ENCODE measurements around the gene GSG1. TPM values are rescaled to one million over a fixed set of nuclear protein-coding genes. Genes with fewer than 3 reads are reported as not detected.

GSG1 gene
- total RNA-seq, 1 donor from 2014 or later, result not detected

GRCh38 chr12:13133886-13134285 lies 30.4 kb upstream of the GSG1 start:
- H3K4me1 Mint-ChIP-seq (ENCODE audit: low read depth), result no peaks in the 10 kb centered on the region
- no peak for DNase-seq (ENCODE audit: low spot score)
- peaks cover 16% of the 10 kb centered on the region for H3K27me3 Mint-ChIP-seq (ENCODE audit: insufficient read depth)
- no peaks in the 10 kb centered on the region for H3K36me3 Mint-ChIP-seq (ENCODE audit: low read depth)
- no peak overlapping the region for H3K27ac Mint-ChIP-seq
- H3K9me3 Mint-ChIP-seq, result no peaks in the 10 kb centered on the region
- intact Hi-C loops (cut with micrococcal nuclease), result no loop called here
- no peak overlapping the region for H3K4me3 Mint-ChIP-seq

- Mint-ChIP-seq H3K27me3 (ENCODE audit: insufficient read depth) (peaks cover 16% of the 10 kb centered on the region), H3K4me3 (no peak overlapping the region), H3K4me1 (ENCODE audit: low read depth) (no peaks in the 10 kb centered on the region), H3K9me3 (no peaks in the 10 kb centered on the region), H3K27ac (no peak overlapping the region), H3K36me3 (ENCODE audit: low read depth) (no peaks in the 10 kb centered on the region)
- DNase-seq (ENCODE audit: low spot score), result no peak
- intact Hi-C loops (cut with micrococcal nuclease), result no loop called here
These were observed 27.5 kb upstream of the GSG1 start for GRCh38 chr12:13130981-13131380.

- H3K4me1 Mint-ChIP-seq (ENCODE audit: low read depth), result no peaks in the 10 kb centered on the region
- H3K9me3 Mint-ChIP-seq, result no peaks in the 10 kb centered on the region
- no peak overlapping the region for H3K27ac Mint-ChIP-seq
- H3K4me3 Mint-ChIP-seq, result no peak overlapping the region
- DNase-seq (ENCODE audit: low spot score), result no peak
- intact Hi-C loops (cut with micrococcal nuclease), result no loop called here
- no peaks in the 10 kb centered on the region for H3K36me3 Mint-ChIP-seq (ENCODE audit: low read depth)
- H3K27me3 Mint-ChIP-seq (ENCODE audit: insufficient read depth), result peaks cover 17% of the 10 kb centered on the region
These were observed 25.0 kb upstream of the GSG1 start for GRCh38 chr12:13128291-13128965.

- Mint-ChIP-seq H3K4me3 (no peak overlapping the region), H3K36me3 (ENCODE audit: low read depth) (no peaks in the 10 kb centered on the region), H3K4me1 (ENCODE audit: low read depth) (no peaks in the 10 kb centered on the region), H3K9me3 (no peaks in the 10 kb centered on the region), H3K27ac (no peak overlapping the region), H3K27me3 (ENCODE audit: insufficient read depth) (peaks cover 14% of the 10 kb centered on the region)
- intact Hi-C loops (cut with micrococcal nuclease), result no loop called here
- DNase-seq (ENCODE audit: low spot score), result no peak
These were observed 24.0 kb upstream of the GSG1 start for GRCh38 chr12:13127444-13127843.

- Mint-ChIP-seq H3K9me3 (no peaks in the 10 kb centered on the region), H3K27me3 (ENCODE audit: insufficient read depth) (peaks cover 12% of the 10 kb centered on the region), H3K27ac (no peak overlapping the region), H3K4me1 (ENCODE audit: low read depth) (no peaks in the 10 kb centered on the region), H3K36me3 (ENCODE audit: low read depth) (no peaks in the 10 kb centered on the region), H3K4me3 (no peak overlapping the region)
- no peak for DNase-seq (ENCODE audit: low spot score)
- intact Hi-C loops (cut with micrococcal nuclease), result no loop called here
These were observed 23.0 kb upstream of the GSG1 start for GRCh38 chr12:13126494-13126893.

- intact Hi-C loops (cut with micrococcal nuclease), result no loop called here
These were observed 22.5 kb upstream of the GSG1 start for GRCh38 chr12:13125996-13126395.

GRCh38 chr12:13124656-13125505 lies 21.4 kb upstream of the GSG1 start:
- intact Hi-C loops (cut with micrococcal nuclease), result no loop called here
- Mint-ChIP-seq H3K27ac (no peak overlapping the region), H3K4me3 (no peak overlapping the region), H3K27me3 (ENCODE audit: insufficient read depth) (peaks cover 8% of the 10 kb centered on the region), H3K9me3 (no peaks in the 10 kb centered on the region), H3K4me1 (ENCODE audit: low read depth) (no peaks in the 10 kb centered on the region), H3K36me3 (ENCODE audit: low read depth) (no peaks in the 10 kb centered on the region)
- no peak for DNase-seq (ENCODE audit: low spot score)

More at GRCh38 chr12:13125996-13126395, 22.5 kb upstream of the GSG1 start:
- H3K27me3 Mint-ChIP-seq (ENCODE audit: insufficient read depth), result peaks cover 10% of the 10 kb centered on the region
- H3K4me1 Mint-ChIP-seq (ENCODE audit: low read depth), result no peaks in the 10 kb centered on the region
- H3K4me3 Mint-ChIP-seq, result no peak overlapping the region
- H3K9me3 Mint-ChIP-seq, result no peaks in the 10 kb centered on the region
- DNase-seq (ENCODE audit: low spot score), result no peak
- H3K27ac Mint-ChIP-seq, result no peak overlapping the region
- H3K36me3 Mint-ChIP-seq (ENCODE audit: low read depth), result no peaks in the 10 kb centered on the region

- Mint-ChIP-seq H3K4me3 (no peak overlapping the region), H3K27ac (no peak overlapping the region), H3K27me3 (ENCODE audit: insufficient read depth) (peaks cover 7% of the 10 kb centered on the region), H3K36me3 (ENCODE audit: low read depth) (no peaks in the 10 kb centered on the region), H3K4me1 (ENCODE audit: low read depth) (no peaks in the 10 kb centered on the region), H3K9me3 (no peaks in the 10 kb centered on the region)
- intact Hi-C loops (cut with micrococcal nuclease), result no loop called here
- DNase-seq (ENCODE audit: low spot score), result no peak
These were observed 18.1 kb upstream of the GSG1 start for GRCh38 chr12:13121568-13121967.

GRCh38 chr12:13120413-13120812 lies 16.9 kb upstream of the GSG1 start:
- intact Hi-C loops (cut with micrococcal nuclease), result no loop called here

GRCh38 chr12:13119826-13120225 lies 16.4 kb upstream of the GSG1 start:
- Mint-ChIP-seq H3K9me3 (no peaks in the 10 kb centered on the region), H3K4me3 (no peak overlapping the region), H3K27ac (no peak overlapping the region), H3K36me3 (ENCODE audit: low read depth) (no peaks in the 10 kb centered on the region), H3K4me1 (ENCODE audit: low read depth) (no peaks in the 10 kb centered on the region), H3K27me3 (ENCODE audit: insufficient read depth) (peaks cover 14% of the 10 kb centered on the region)
- intact Hi-C loops (cut with micrococcal nuclease), result no loop called here
- no peak for DNase-seq (ENCODE audit: low spot score)

More at GRCh38 chr12:13120413-13120812, 16.9 kb upstream of the GSG1 start:
- no peak overlapping the region for H3K27ac Mint-ChIP-seq
- no peaks in the 10 kb centered on the region for H3K4me1 Mint-ChIP-seq (ENCODE audit: low read depth)
- H3K4me3 Mint-ChIP-seq, result no peak overlapping the region
- no peak for DNase-seq (ENCODE audit: low spot score)
- H3K9me3 Mint-ChIP-seq, result no peaks in the 10 kb centered on the region
- H3K36me3 Mint-ChIP-seq (ENCODE audit: low read depth), result no peaks in the 10 kb centered on the region
- peaks cover 16% of the 10 kb centered on the region for H3K27me3 Mint-ChIP-seq (ENCODE audit: insufficient read depth)

- H3K4me3 Mint-ChIP-seq, result no peak overlapping the region
- H3K27me3 Mint-ChIP-seq (ENCODE audit: insufficient read depth), result peaks cover 19% of the 10 kb centered on the region
- H3K36me3 Mint-ChIP-seq (ENCODE audit: low read depth), result no peaks in the 10 kb centered on the region
- intact Hi-C loops (cut with micrococcal nuclease), result no loop called here
- H3K9me3 Mint-ChIP-seq, result no peaks in the 10 kb centered on the region
- H3K27ac Mint-ChIP-seq, result no peak overlapping the region
- no peak for DNase-seq (ENCODE audit: low spot score)
- H3K4me1 Mint-ChIP-seq (ENCODE audit: low read depth), result no peaks in the 10 kb centered on the region
These were observed 13.6 kb upstream of the GSG1 start for GRCh38 chr12:13117029-13117428.

- Mint-ChIP-seq H3K36me3 (ENCODE audit: low read depth) (no peaks in the 10 kb centered on the region), H3K4me3 (no peak overlapping the region), H3K27me3 (ENCODE audit: insufficient read depth) (peaks cover 24% of the 10 kb centered on the region), H3K4me1 (ENCODE audit: low read depth) (no peaks in the 10 kb centered on the region), H3K27ac (no peak overlapping the region), H3K9me3 (no peaks in the 10 kb centered on the region)
- intact Hi-C loops (cut with micrococcal nuclease), result no loop called here
- DNase-seq (ENCODE audit: low spot score), result no peak
These were observed 12.8 kb upstream of the GSG1 start for GRCh38 chr12:13116259-13116658.

- no peak overlapping the region for H3K4me3 Mint-ChIP-seq
- no peaks in the 10 kb centered on the region for H3K9me3 Mint-ChIP-seq
- DNase-seq (ENCODE audit: low spot score), result no peak
- no peak overlapping the region for H3K27ac Mint-ChIP-seq
- intact Hi-C loops (cut with micrococcal nuclease), result no loop called here
- no peaks in the 10 kb centered on the region for H3K4me1 Mint-ChIP-seq (ENCODE audit: low read depth)
- peaks cover 30% of the 10 kb centered on the region for H3K27me3 Mint-ChIP-seq (ENCODE audit: insufficient read depth)
- no peaks in the 10 kb centered on the region for H3K36me3 Mint-ChIP-seq (ENCODE audit: low read depth)
These were observed 11.0 kb upstream of the GSG1 start for GRCh38 chr12:13114251-13115052.
